Hepatocyte (in vitro differentiated cells): ENCODE measurements around the gene SBNO2.

Source experiments
- CTCF ChIP-seq: fragments of 200-600 bp; sonication (generic); IDR thresholded peaks from 2 replicates; pipeline ENCODE4 v1.5.1; 2016; ENCODE audit warnings: antibody characterized with exemption, mild to moderate bottlenecking; ENCODE audit not compliant: poor library complexity
- EZH2 ChIP-seq: fragments of 200-600 bp; sonication (generic); IDR thresholded peaks from 2 replicates; pipeline ENCODE4 v1.6.1; 2016; ENCODE audit warnings: antibody characterized with exemption, mild to moderate bottlenecking, borderline replicate concordance
- EZH2phosphoT487 ChIP-seq: fragments of 200-600 bp; sonication (generic); IDR thresholded peaks from one replicate; pipeline ENCODE4 v1.6.1; 2018; ENCODE audit warnings: antibody characterized with exemption, mild to moderate bottlenecking, low read depth, moderate library complexity; ENCODE audit not compliant: unreplicated experiment, severe bottlenecking

- TF ChIP-seq CTCF = no peak
- TF ChIP-seq EZH2 = no peak
- TF ChIP-seq EZH2phosphoT487 = no peak
These were observed 102.9 kb downstream of the SBNO2 start for GRCh38 chr19:1070931-1071791.
